GM12874 (cell line): ENCODE measurements around the gene NT5M.

Source experiments
- TF ChIP-seq, protein P1 (sequence below): IDR thresholded peaks from 2 replicates; pipeline ENCODE4 v1.5.1; 2011; ENCODE audit warnings: low read depth, mild to moderate bottlenecking, control low read depth, low read length, moderate library complexity; ENCODE audit not compliant: insufficient read depth

The NT5M gene

DNA sequence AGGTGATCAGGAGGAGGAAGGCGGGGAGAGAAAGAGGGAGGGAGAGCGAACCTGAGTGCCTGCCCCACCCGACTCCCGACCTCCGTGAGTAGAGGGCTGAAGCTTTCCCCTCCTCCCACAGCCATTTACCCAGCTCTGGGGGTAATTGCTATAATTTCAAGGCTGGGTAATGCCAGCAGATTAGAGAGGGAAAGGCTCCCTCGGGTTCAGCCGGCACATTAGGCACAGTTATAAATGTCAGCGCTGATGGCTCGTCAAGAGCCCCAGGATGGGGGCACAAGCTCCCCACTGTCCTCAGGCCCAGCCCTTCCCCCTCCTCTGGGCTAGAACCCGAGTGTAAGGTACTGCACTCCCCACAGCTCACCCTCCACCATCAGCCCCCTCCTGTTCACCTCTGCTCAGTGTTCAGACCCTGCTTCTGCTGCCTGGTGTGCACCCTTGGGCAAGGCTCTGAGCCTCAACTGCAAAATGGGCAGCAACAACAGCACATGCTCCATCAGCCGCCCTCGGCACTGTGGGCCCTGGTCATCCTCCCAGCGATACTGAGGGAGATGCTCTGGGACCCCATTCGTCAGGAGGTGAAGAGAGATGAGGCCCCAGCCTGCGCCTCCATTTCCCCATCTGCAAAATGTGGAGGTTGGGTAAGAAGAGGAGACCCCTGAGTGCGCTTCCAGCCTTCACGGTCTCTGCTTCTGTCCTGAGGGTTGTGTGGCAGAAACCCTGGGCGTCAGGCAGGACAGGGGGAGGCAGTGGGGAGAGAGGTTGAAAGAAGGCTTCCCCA is 77.2 kb downstream of the NT5M start:
- TF ChIP-seq, protein P1, sequence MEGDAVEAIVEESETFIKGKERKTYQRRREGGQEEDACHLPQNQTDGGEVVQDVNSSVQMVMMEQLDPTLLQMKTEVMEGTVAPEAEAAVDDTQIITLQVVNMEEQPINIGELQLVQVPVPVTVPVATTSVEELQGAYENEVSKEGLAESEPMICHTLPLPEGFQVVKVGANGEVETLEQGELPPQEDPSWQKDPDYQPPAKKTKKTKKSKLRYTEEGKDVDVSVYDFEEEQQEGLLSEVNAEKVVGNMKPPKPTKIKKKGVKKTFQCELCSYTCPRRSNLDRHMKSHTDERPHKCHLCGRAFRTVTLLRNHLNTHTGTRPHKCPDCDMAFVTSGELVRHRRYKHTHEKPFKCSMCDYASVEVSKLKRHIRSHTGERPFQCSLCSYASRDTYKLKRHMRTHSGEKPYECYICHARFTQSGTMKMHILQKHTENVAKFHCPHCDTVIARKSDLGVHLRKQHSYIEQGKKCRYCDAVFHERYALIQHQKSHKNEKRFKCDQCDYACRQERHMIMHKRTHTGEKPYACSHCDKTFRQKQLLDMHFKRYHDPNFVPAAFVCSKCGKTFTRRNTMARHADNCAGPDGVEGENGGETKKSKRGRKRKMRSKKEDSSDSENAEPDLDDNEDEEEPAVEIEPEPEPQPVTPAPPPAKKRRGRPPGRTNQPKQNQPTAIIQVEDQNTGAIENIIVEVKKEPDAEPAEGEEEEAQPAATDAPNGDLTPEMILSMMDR: no peak

DNA sequence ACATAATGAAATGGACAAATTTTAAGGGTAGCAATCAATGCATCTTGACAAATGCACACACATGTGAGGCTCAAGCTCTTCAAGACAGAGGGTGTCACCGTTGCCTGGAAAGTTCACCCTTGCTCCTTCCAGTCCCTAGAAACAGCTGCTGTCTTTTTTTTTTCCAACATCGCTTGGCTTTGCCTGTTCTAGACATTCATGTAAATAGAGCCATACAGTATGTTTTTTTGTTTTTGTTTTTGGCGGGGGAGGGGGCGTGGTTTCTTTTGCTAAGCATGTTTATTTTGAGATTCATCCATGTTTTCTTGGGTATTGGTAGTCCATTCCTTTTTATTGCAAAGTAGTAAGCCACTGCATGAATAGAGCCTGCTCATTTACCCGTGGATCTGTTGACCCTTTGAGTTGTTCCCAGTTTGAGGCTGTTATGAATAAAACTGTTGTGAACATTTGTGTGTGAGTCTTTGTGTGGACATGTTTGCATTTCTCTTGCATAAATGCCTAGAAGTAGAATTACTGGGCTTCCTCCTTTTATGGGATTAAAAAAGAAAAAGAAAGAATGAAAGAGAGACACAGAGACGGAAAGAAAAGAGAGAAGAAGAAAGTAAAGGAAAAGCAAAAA is 78.4 kb downstream of the NT5M start:
- TF ChIP-seq, protein P1: no peak

DNA sequence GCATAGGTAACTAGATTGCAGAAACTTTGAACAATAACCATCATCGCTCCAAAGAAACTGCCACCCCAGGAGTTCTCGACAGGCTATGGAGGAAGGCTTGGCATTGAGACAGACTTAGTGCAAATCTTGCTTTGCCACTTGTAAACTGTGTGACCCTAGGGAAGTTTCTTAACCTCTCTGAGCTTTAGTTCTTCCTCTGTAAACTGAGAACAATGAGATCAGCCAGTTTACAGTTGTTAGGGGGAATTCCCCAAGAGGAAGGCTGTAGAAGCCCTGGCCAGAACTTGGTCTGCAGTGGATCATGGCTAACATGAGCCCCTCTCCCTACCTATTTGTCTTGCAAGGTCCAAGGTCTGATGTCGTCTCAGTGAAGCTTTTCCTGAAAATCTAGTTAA is 78.9 kb downstream of the NT5M start:
- TF ChIP-seq, protein P1: no peak

DNA sequence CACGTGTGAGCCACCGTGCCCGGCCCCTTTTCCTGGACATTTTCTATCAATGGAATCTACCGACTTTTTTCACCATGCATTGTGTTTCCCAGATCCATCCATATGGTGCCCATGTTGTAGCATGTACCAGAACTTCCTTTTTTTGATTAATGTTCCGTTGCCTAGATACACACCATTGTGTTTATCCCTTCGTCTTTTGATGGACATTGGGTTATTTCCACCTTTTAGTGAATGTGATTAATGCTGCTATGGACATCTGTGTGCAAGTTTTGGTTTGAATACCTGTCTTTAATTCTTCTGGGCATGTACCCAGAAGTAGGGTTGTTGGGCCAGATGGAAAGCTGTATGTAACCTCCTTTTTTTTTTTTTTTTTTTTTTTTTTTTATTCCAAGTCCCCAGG is 79.8 kb downstream of the NT5M start:
- TF ChIP-seq, protein P1: no peak

DNA sequence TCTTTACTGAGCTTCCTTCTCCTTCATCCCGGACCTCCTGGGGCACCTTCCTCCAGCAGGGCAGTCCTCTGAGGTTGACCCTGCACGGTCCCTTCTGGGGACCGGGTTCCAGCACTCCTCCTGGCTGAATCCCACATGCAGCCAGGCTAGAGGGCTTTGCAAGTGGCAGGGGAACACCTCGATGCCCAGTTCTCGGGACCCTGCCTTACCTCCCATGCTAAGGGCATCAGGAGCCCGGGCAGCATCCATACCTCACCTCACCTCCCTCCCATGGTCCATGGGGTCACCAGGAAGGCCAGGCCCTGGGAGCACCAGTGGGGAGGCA is 81.1 kb downstream of the NT5M start:
- TF ChIP-seq, protein P1: no peak

DNA sequence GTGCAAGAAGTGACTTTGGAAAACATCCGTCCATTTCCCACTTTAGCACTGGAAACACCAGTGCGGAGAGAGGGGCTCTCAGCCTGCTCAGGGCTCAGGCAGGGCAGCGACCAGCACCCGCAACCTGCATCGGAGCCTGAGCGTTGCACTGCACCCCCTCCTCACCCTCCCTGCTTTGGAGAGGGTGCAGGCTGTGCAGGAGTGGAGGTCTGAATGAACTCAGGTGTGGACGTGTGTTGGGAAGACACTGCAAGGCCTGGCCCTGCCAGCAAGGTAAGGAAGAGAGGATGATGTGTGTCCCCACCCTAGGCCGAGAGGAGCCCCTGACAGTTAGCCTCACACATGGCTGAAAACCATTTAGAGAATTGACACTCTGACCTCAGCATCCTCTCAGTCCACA is 81.8 kb downstream of the NT5M start:
- TF ChIP-seq, protein P1: no peak

DNA sequence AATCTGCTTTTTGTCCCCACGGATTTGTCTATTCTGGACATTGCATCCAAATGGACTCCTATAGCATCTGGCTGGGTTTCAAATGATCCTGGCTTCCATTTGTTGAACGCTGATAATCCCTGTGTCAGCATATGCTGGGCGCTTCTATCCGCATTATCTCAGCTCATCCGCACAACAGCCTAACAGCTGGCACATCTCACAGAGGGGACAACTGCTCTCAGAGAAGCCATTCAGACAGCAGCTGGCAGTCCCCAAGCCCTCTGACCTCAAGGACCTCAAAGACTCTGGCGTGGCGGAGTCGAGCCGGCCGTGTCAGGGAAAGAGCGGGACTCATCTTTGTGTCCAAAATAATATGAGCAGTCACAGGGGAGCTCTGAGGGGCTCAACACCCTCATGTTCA is 82.3 kb downstream of the NT5M start:
- TF ChIP-seq, protein P1: no peak
